Pancreas (tissue), 10 donors: ENCODE measurements around the gene LRRC4. TPM values are rescaled to one million over a fixed set of nuclear protein-coding genes. Genes with fewer than 3 reads are reported as not detected.

Experiments used
- ATAC-seq, 4 donors: fragments of 200-7000 bp; cut with Tn5 transposase; one replicate each; pipeline versions ENCODE4 v1.8.0 to v1.9.1; 2020; ENCODE audit warnings: mild to moderate bottlenecking in 4 of 4, moderate library complexity in 4 of 4
- DNase-seq, 6 donors: peaks; one replicate each; pipeline ENCODE4 v3.0.0-alpha.2; 2020
- FAIRE-seq: peaks from 2 replicates; lab custom pipeline; 2012; peaks lifted over from hg19 to GRCh38; lab: Jason Lieb, UNC
- H3K27ac ChIP-seq, 4 donors: fragments of 200-600 bp; sonication (generic); 1 replicate in 3 of 4; 2 replicates in 1 of 4; pipeline versions ENCODE4 v1.5.0 to v1.8.0; 2020
- H3K27me3 ChIP-seq, 4 donors: fragments of 200-600 bp; one replicate each; pipeline ENCODE4 v1.8.0; 2021
- H3K36me3 ChIP-seq, 3 donors: fragments of 200-600 bp; sonication (generic) in 1 of 3; one replicate each; pipeline versions ENCODE4 v1.5.0 to v1.8.0; 2020 to 2021
- H3K4me1 ChIP-seq, 3 donors: fragments of 200-600 bp; one replicate each; pipeline ENCODE4 v1.8.0; 2021
- H3K4me3 ChIP-seq, 4 donors: fragments of 200-600 bp; sonication (generic) in 2 of 4; one replicate each; pipeline versions ENCODE4 v1.5.0 to v1.8.0; 2020 to 2021
- H3K9me3 ChIP-seq, 4 donors: fragments of 200-600 bp; one replicate each; pipeline ENCODE4 v1.8.0; 2021
- WGBS, 2 donors: extraction: QIAGEN DNeasy Blood & Tissue Kit; methylation state at CpG; one replicate each; pipeline ENCODE4 v1.1.7; 2013; 5-methylcytosine and 5-hydroxymethylcytosine counted together
- intact Hi-C, 3 donors: fragments of 100-400 bp; cut with DNase I; formaldehyde crosslinking; loops; one replicate each; pipeline versions ENCODE4 v1.11.1 to v1.14.2; 2022
- polyA plus RNA-seq, 2 donors: library from polyadenylated mRNA; stranded (reverse); fragments of 200-250 nt; gene quantifications; one replicate each; pipeline ENCODE4 v1.2.3, GENCODE V29; 2013
- total RNA-seq, 6 donors: library from RNA; stranded (reverse); fragmentation: NEBNext Ultra II Directional in 4 of 6; extraction: Animal tissue kit (Norgen Biotek cat#: 25700) in 4 of 6; gene quantifications; one replicate each; pipeline versions ENCODE4 v1.2.1 to v1.2.4, GENCODE V29; 2021 to 2023
- TF ChIP-seq, protein P1 (sequence below), 4 donors: fragments of 200-600 bp; sonication (generic) in 3 of 4; IDR thresholded peaks; one replicate each; pipeline versions ENCODE4 v1.5.0 to v1.8.0; 2021; ENCODE audit warnings: antibody characterized with exemption in 4 of 4
- donor health status: healthy with polysubstance abuse.
- donor health status: DM: no; HTN: no; CAD: no; lungs with moderate emphysema.
- donor health status: DM: no; HTN: no; CAD: no.
- donor health status: control.
- donor health status: control.
- donor health status: Bipolar disorder and iron deficiency.
- donor health status: DM: yes; HTN: yes; CAD: no.
- donor health status: DM: no; HTN: no; CAD: no.
- donor health status: DM: no; HTN: no; CAD: no.
- donor health status: DM: yes; HTN: yes; CAD: no.

The LRRC4 gene
- total and polyA plus RNA-seq, 8 donors, result 0.42 to 2.4 (median 0.84) TPM

DNA sequence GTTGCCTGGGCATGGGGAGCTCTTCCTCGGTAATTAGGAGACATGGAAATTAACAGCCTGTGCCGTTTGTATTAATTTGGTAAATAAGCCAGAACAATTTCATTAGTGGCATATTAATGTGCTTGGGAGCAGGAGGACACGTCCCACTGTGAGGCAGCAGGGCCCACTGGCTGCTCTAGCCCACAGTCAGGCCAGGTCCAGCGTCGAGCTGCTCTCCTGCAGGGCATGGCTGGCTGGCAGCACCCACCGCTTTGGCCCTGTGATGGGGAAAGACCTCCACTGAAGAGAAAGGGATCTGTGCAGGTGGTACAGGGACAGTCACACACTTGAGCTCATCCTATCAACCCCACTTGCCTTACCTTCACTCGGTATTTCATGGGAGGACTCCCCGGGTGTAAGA is 37.5 kb upstream of the LRRC4 start:
- Histone ChIP-seq H3K36me3 (no peaks in the 10 kb centered on the region), H3K27ac (no peak overlapping the region), H3K4me1 (no peaks in the 10 kb centered on the region), H3K27me3 (no peaks in the 10 kb centered on the region), H3K9me3 (no peaks in the 10 kb centered on the region), H3K4me3 (no peak overlapping the region)
- intact Hi-C loops, result no loop called here
- WGBS, 2 donors, result 91 to 95% methylated on average over 8 of the region's 8 CpGs
- no peak for DNase-seq
- no peak for ATAC-seq
- no peak for FAIRE-seq
- TF ChIP-seq, protein P1, sequence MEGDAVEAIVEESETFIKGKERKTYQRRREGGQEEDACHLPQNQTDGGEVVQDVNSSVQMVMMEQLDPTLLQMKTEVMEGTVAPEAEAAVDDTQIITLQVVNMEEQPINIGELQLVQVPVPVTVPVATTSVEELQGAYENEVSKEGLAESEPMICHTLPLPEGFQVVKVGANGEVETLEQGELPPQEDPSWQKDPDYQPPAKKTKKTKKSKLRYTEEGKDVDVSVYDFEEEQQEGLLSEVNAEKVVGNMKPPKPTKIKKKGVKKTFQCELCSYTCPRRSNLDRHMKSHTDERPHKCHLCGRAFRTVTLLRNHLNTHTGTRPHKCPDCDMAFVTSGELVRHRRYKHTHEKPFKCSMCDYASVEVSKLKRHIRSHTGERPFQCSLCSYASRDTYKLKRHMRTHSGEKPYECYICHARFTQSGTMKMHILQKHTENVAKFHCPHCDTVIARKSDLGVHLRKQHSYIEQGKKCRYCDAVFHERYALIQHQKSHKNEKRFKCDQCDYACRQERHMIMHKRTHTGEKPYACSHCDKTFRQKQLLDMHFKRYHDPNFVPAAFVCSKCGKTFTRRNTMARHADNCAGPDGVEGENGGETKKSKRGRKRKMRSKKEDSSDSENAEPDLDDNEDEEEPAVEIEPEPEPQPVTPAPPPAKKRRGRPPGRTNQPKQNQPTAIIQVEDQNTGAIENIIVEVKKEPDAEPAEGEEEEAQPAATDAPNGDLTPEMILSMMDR (IDR thresholded peaks at IDR 0.05), result no peak

DNA sequence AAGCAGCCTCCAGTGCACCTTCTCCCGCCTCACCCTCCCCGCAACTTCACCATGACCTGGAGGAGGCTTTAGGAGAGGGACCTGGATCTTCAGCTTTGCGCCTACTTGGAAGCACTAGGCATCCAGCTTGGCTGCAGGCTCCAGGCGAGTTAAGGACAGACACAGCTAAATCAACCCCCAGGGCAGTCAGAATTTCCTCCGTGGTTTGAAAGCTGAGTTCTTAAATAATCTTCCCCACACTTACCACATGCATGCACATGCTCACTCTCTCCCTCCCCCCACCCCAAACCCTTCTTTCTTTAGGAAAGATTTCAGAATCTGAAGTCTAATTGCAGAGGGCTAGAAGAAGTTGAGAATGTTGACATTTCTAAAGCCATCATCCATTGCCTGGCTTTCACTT is 36.7 kb upstream of the LRRC4 start:
- TF ChIP-seq, protein P1 (IDR thresholded peaks at IDR 0.05), result no peak
- ATAC-seq (no peak), FAIRE-seq (no peak), DNase-seq (no peak)
- H3K4me3 ChIP-seq, result no peak overlapping the region
- no peak overlapping the region for H3K27ac ChIP-seq
- H3K4me1 ChIP-seq, result no peaks in the 10 kb centered on the region
- H3K9me3 ChIP-seq, result no peaks in the 10 kb centered on the region
- intact Hi-C loops, result no loop called here
- 89 to 96% methylated on average over 5 of the region's 5 CpGs for WGBS, 2 donors
- H3K27me3 ChIP-seq, result no peaks in the 10 kb centered on the region
- H3K36me3 ChIP-seq, result no peaks in the 10 kb centered on the region

DNA sequence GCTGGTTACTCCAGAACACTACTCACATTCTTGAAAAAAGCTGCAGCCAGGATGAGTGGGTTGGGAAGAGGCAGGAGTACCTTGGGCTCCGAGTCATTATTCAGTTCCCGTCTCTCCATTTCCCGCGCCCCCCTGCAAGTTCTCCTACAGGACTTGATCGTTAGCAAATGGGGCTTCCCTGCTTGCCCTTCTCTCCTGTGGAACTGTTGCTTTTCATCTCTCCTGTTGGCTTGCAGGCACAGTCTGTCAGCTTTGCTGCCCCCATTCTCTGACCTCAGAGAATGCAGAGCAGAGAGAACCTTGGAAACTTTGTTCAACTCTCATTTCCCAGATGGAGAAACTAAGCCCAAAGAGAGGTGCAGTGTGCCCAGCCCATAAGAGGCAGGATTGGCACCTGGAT is 35.6 kb upstream of the LRRC4 start:
- no peak for ATAC-seq
- Histone ChIP-seq H3K4me3 (no peak overlapping the region), H3K9me3 (no peaks in the 10 kb centered on the region), H3K27ac (no peak overlapping the region), H3K36me3 (no peaks in the 10 kb centered on the region), H3K4me1 (no peaks in the 10 kb centered on the region), H3K27me3 (no peaks in the 10 kb centered on the region)
- no peak for FAIRE-seq
- no peak for DNase-seq
- intact Hi-C loops, result no loop called here
- 75 to 90% methylated on average over 5 of the region's 5 CpGs for WGBS, 2 donors
- TF ChIP-seq, protein P1 (IDR thresholded peaks at IDR 0.05), result no peak

DNA sequence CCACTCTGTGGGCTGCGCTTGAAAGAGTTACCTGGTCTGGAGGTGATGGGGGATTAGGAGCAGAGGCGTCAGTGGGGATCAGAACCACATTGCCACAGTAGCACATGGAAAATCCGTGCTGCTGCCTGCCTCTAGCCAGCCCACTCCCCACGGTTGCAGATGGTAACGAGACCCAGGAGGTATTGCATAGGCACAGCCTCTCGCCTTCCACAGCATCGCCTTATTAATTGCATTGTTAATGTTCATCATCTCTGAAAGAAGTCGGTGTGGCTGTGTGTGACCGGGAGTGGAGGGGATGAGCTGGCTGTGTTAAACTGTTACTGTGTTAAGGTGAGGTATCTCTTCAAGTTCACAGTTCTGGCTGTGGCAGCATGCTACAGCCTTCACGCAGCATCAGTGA is 35.2 kb upstream of the LRRC4 start:
- no peaks in the 10 kb centered on the region for H3K27me3 ChIP-seq
- FAIRE-seq, result no peak
- H3K36me3 ChIP-seq, result no peaks in the 10 kb centered on the region
- no peak overlapping the region for H3K4me3 ChIP-seq
- H3K9me3 ChIP-seq, result no peaks in the 10 kb centered on the region
- no peak for ATAC-seq
- DNase-seq, result no peak
- H3K4me1 ChIP-seq, result no peaks in the 10 kb centered on the region
- intact Hi-C loops, result no loop called here
- 93 to 94% methylated on average over 10 of the region's 10 CpGs for WGBS, 2 donors
- TF ChIP-seq, protein P1 (IDR thresholded peaks at IDR 0.05), result no peak
- H3K27ac ChIP-seq, result no peak overlapping the region

DNA sequence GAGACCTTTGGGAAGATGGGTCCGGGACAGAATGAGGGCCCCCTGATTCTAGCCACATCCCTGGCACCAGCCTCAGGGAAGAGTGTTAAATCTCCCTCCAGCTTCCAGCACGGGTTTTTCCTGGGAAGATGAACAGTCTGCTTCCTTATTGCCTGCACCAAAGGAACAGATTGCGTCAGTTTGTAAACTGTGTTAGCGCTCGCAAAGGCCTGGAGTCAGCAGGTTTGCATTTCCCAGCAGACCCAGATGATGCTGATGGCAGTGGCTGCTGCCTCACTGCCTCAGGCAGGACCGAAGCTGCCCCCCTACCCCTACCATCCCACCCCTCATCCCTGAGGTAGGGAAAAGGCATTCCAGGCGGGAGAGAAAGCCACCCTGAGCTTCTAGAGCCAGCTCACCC is 34.6 kb upstream of the LRRC4 start:
- intact Hi-C loops, result no loop called here
- no peaks in the 10 kb centered on the region for H3K27me3 ChIP-seq
- H3K27ac ChIP-seq, result no peak overlapping the region
- H3K4me1 ChIP-seq, result no peaks in the 10 kb centered on the region
- no peaks in the 10 kb centered on the region for H3K9me3 ChIP-seq
- TF ChIP-seq, protein P1 (IDR thresholded peaks at IDR 0.05), result no peak
- WGBS, 2 donors, result 86 to 93% methylated on average over 7 of the region's 7 CpGs
- H3K36me3 ChIP-seq, result no peaks in the 10 kb centered on the region
- no peak for FAIRE-seq
- ATAC-seq, result peak in 3 of 4 donors; percentile 29 to 81 (median 68)
- H3K4me3 ChIP-seq, result no peak overlapping the region
- DNase-seq, result no peak
